AG20443 (cell line): ENCODE results near the gene SH3BP2.
A peak's percentile ranks its signal among the peaks of the same experiment; 100 is the strongest.

ENCODE experiments used
- DNase-seq: peaks from one replicate; pipeline ENCODE4 v3.0.0; 2012; ENCODE audit warnings: low spot score, mixed read lengths

The SH3BP2 gene

GRCh38 chr4:2803624-2804448 is 11.0 kb downstream of the SH3BP2 start:
- DNase-seq, result no peak

- DNase-seq, result no peak
Measured at GRCh38 chr4:2804449-2804972, 11.6 kb downstream of the SH3BP2 start.

- DNase-seq, result no peak
Measured at GRCh38 chr4:2804973-2805501, 12.2 kb downstream of the SH3BP2 start.

- DNase-seq, result no peak
Measured at GRCh38 chr4:2805712-2806389, 13.0 kb downstream of the SH3BP2 start.

GRCh38 chr4:2806390-2807355 is 13.8 kb downstream of the SH3BP2 start:
- peak; percentile 83 for DNase-seq

- no peak for DNase-seq
Measured at GRCh38 chr4:2807571-2807970, 14.7 kb downstream of the SH3BP2 start.

- no peak for DNase-seq
Measured at GRCh38 chr4:2808001-2808400, 15.1 kb downstream of the SH3BP2 start.

GRCh38 chr4:2809610-2810180 is 16.8 kb downstream of the SH3BP2 start:
- no peak for DNase-seq

- no peak for DNase-seq
Measured at GRCh38 chr4:2810388-2810787, 17.5 kb downstream of the SH3BP2 start.

GRCh38 chr4:2811830-2812611 is 19.1 kb downstream of the SH3BP2 start:
- DNase-seq, result peak; percentile 76

GRCh38 chr4:2812612-2813354 is 19.9 kb downstream of the SH3BP2 start:
- peak; percentile 41 for DNase-seq

GRCh38 chr4:2813446-2814405 is 20.8 kb downstream of the SH3BP2 start:
- DNase-seq, result no peak

GRCh38 chr4:2814627-2815270 is 21.9 kb downstream of the SH3BP2 start:
- no peak for DNase-seq

GRCh38 chr4:2816401-2816954 is 23.6 kb downstream of the SH3BP2 start:
- DNase-seq, result no peak

GRCh38 chr4:2817137-2817536 is 24.3 kb downstream of the SH3BP2 start:
- no peak for DNase-seq

- peak; percentile 78 for DNase-seq
Measured at GRCh38 chr4:2817701-2818350, 24.9 kb downstream of the SH3BP2 start.

GRCh38 chr4:2818351-2818939 is 25.6 kb downstream of the SH3BP2 start:
- no peak for DNase-seq
